HepG2 (cell line): ENCODE results near the gene S1PR3.

ENCODE experiments used
- BRF2 ChIP-seq: sonication (generic); formaldehyde crosslinking; IDR thresholded peaks from 2 replicates; pipeline ENCODE4 v1.8.1; 2022; ENCODE audit warnings: mild to moderate bottlenecking, missing genetic modification reagents
- CTCF ChIP-seq: sonication (generic); formaldehyde crosslinking; IDR thresholded peaks from 2 replicates; pipeline ENCODE4 v1.5.0; 2020; ENCODE audit warnings: mild to moderate bottlenecking, missing genetic modification reagents, moderate library complexity
- HNRNPK ChIP-seq: fragments of 200-400 bp; formaldehyde crosslinking; IDR thresholded peaks from 2 replicates; pipeline ENCODE4 v1.6.1; 2018; ENCODE audit warnings: low read length, low read depth, moderate library complexity, mild to moderate bottlenecking; ENCODE audit not compliant: poor library complexity, severe bottlenecking
- KAT2B ChIP-seq: fragments of 150-350 bp; IDR thresholded peaks from 2 replicates; pipeline ENCODE4 v1.6.1; 2014; ENCODE audit warnings: low read depth, low read length, borderline replicate concordance
- KDM5B ChIP-seq: sonication (generic); formaldehyde crosslinking; IDR thresholded peaks from 2 replicates; pipeline ENCODE4 v1.4.0; 2020; ENCODE audit warnings: missing genetic modification reagents, mild to moderate bottlenecking, borderline replicate concordance
- POLR2A ChIP-seq, 2 experiments: IDR thresholded peaks; 2 replicates each; pipeline ENCODE4 v1.6.1; 2011; ENCODE audit warnings: low read depth in 2 of 2, low read length in 2 of 2, mild to moderate bottlenecking in 1 of 2, moderate library complexity in 1 of 2; ENCODE audit not compliant: insufficient read depth in 1 of 2
- SP2 ChIP-seq: sonication (generic); formaldehyde crosslinking; IDR thresholded peaks from 2 replicates; pipeline ENCODE4 v1.5.1; 2020; ENCODE audit warnings: mild to moderate bottlenecking, missing genetic modification reagents
- TEAD2 ChIP-seq: sonication (generic); formaldehyde crosslinking; IDR thresholded peaks from 2 replicates; pipeline ENCODE4 v1.9.0; 2021; ENCODE audit warnings: missing genetic modification reagents
- ZMYM4 ChIP-seq: sonication (generic); formaldehyde crosslinking; IDR thresholded peaks from 2 replicates; pipeline ENCODE4 v1.8.1; 2023; ENCODE audit warnings: mild to moderate bottlenecking, missing genetic modification reagents
- ZNF792 ChIP-seq: IDR thresholded peaks from 2 replicates; pipeline ENCODE4 v1.6.1; 2016

- TF ChIP-seq KAT2B: no peak
- TF ChIP-seq POLR2A (IDR thresholded peaks at IDR 0.05; ENCODE audit: insufficient read depth in 1 of 2, low read depth in 2 of 2, low read length in 2 of 2): no peak
- TF ChIP-seq SP2: no peak
- no peak for TF ChIP-seq HNRNPK
- no peak for TF ChIP-seq ZMYM4
- no peak for TF ChIP-seq BRF2 (CRISPR knock-in tag)
- TF ChIP-seq CTCF (CRISPR knock-in tag): no peak
- no peak for TF ChIP-seq KDM5B (CRISPR knock-in tag)
- TF ChIP-seq TEAD2 (CRISPR knock-in tag): no peak
- no peak for TF ChIP-seq ZNF792 (CRISPR knock-in tag)
Observed at GRCh38 chr9:88972401-88972800, 18.9 kb upstream of the S1PR3 start.
